Activated effector memory CD4-positive, alpha-beta T cell treated with anti-CD3 and anti-CD28 coated beads, Interleukin-2, amount 50 U/mL, for 16 hours (primary cell): ENCODE results near the gene JAG1.
"Not testable (repeated sequence)": the region's sequence is repeated elsewhere in the genome, so short reads cannot be mapped to it uniquely, and the experiment has no call there.

Experiments
- DNase-seq: peaks from one replicate; pipeline ENCODE4 v3.0.0-alpha.2; 2020

The JAG1 gene

GRCh38 chr20:10604865-10605440, 68.8 kb downstream of the JAG1 start:
- no peak for DNase-seq

- no peak for DNase-seq
Measured at GRCh38 chr20:10603971-10604864, 69.6 kb downstream of the JAG1 start.

- DNase-seq = no peak
Measured at GRCh38 chr20:10603378-10603777, 70.4 kb downstream of the JAG1 start.

GRCh38 chr20:10602221-10602871, 71.5 kb downstream of the JAG1 start:
- DNase-seq = no peak

GRCh38 chr20:10597637-10598036, 76.2 kb downstream of the JAG1 start:
- DNase-seq = no peak

- no peak for DNase-seq
Measured at GRCh38 chr20:10596710-10597121, 77.1 kb downstream of the JAG1 start.

- no peak for DNase-seq
Measured at GRCh38 chr20:10595985-10596384, 77.8 kb downstream of the JAG1 start.

- no peak for DNase-seq
Measured at GRCh38 chr20:10595266-10595665, 78.5 kb downstream of the JAG1 start.

GRCh38 chr20:10594296-10594868, 79.4 kb downstream of the JAG1 start:
- no peak for DNase-seq

GRCh38 chr20:10591946-10592521, 81.8 kb downstream of the JAG1 start:
- DNase-seq = no peak

GRCh38 chr20:10590950-10591671, 82.7 kb downstream of the JAG1 start:
- DNase-seq = no peak

- not testable (repeated sequence) for DNase-seq
Measured at GRCh38 chr20:10590446-10590845, 83.4 kb downstream of the JAG1 start.
